Activated CD4-positive, CD25-positive, alpha-beta regulatory T cell treated with anti-CD3 and anti-CD28 coated beads, Interleukin-2, amount 50 U/mL, for 72 hours (primary cell): ENCODE data around the gene TLK2.
"Not testable (repeated sequence)": the region's sequence is repeated elsewhere in the genome, so short reads cannot be mapped to it uniquely, and the experiment has no call there.

Source experiments
- DNase-seq: peaks from one replicate; pipeline ENCODE4 v3.0.0; 2021

TLK2 gene

GRCh38 chr17:62478424-62478879 lies at the start of gene TLK2:
Gene TLK2 (plus strand): TSS chr17:62478825. CDS start chr17:62481126, 2,301 bp downstream.
- peak; percentile 78 for DNase-seq

DNA sequence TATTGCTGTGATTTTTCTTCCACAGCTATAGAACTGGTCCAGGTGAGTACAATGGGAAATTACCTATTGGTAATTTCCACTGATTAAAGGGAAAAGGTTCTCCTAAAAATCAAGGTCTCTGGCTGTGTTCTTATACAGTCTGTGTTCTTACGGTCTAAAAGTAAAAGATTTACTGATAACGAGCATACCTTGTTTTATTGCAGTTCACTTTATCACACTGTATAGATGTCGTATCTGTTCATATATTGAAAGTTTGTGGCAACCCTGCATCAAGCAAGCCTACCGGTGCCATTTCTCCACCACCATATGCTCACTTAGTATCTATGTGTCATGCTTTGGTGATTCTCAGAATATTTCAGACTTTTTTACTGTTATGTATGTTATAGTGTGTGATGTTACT lies 43.4 kb upstream of the TLK2 start:
- DNase-seq = not testable (repeated sequence)

DNA sequence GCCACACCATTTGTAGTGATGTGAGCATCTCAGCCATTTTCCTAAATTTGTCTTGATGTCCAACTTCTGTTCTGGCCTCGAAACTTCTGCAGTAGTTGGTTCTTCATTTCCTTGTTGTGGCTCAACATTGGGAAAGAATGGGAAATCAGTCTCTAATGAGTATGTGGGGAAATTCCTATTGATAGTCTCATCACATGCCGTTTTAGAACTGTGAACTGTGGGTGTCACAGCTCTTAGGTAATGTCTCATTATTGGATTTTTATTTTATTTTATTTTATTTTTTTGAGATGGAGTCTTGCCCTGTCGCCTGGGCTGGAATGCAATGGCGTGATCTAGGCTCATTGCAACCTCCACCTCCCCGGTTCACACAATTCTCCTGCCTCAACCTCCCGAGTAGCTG lies 37.4 kb upstream of the TLK2 start:
- DNase-seq = not testable (repeated sequence)

- no peak for DNase-seq
Measured at GRCh38 chr17:62444063-62444462, 34.6 kb upstream of the TLK2 start.

- DNase-seq = not testable (repeated sequence)
Measured at GRCh38 chr17:62445791-62446190, 32.8 kb upstream of the TLK2 start.

- DNase-seq = not testable (repeated sequence)
Measured at GRCh38 chr17:62452195-62452594, 26.4 kb upstream of the TLK2 start.

GRCh38 chr17:62453041-62453440 lies 25.6 kb upstream of the TLK2 start:
- DNase-seq = not testable (repeated sequence)

- not testable (repeated sequence) for DNase-seq
Measured at GRCh38 chr17:62453656-62454055, 25.0 kb upstream of the TLK2 start.

DNA sequence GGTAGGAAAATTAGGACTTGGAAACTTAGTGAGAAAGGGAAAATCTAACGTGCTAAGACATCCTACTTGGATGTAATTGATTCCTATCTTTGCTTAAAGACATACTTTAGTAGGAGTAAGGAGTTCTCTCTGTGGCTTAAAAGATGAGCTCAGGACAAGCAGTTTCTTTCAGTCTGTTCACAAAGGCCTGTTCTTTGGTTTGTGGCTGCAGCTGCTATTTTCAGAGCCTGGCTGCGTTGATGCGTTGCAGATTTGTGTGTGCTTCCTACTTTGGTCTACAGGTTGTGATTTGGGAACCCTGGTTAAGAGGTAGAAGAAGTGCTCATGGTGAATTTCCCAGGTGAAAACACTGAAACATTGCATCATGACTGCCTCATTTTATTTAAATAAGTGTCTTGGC lies 24.5 kb upstream of the TLK2 start:
- DNase-seq = not testable (repeated sequence)

DNA sequence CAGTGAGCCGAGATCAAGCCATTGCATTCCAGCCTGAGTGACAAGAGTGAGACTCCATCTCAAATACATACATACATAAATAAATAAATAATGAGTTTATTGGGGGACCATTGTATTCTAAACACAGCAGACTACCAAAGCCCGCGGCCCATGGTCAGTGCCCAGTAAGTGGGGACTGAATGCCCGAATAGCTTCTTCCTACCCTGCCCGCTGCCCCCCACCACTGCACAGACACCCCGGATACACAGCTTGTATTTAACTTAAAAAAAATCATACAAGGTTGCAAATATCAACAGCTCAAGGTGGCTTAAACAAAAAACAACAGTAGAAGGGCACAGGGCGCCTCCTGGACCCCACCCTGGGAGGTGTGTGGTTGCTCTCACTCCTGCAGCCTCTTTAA lies 22.6 kb upstream of the TLK2 start:
- no peak for DNase-seq

DNA sequence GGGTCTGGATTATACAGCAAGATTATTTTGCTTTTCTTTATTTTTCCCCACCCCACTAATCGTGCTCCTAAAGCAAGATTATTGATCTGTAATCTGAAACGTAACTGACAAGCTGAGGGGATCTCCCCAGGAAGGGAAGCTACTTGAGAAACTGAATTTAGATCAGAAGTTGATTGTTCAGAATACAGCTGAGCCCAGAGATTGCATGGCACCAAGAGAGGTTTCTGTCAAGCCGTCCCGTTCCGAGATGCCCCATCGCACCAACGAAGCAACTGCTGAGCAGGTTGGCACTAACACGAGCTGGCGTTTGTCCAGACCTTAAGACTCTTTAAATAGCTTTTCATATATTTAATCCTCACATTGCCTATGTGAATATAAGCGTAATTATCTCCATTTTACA lies 20.1 kb upstream of the TLK2 start:
- not testable (repeated sequence) for DNase-seq

GRCh38 chr17:62464422-62464821 lies 14.2 kb upstream of the TLK2 start:
- DNase-seq = not testable (repeated sequence)

DNA sequence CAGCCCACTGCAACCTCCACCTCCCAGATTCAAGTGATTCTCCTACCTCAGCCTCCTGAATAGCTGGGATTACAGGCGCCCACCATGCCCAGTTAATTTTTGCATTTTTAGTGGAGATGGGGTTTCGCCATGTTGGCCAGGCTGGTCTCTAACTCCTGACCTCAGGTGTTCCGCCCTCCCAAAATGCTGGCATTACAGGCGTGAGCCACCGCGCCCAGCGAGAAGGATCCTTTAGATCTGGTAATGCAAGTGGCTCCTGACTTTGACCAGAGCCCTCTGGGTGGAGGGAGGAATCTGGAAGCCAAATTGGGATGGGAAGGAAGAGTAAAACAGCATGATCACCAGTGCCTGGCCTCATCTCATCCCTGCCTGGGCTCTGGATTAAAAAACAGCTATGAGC lies 13.4 kb upstream of the TLK2 start:
- DNase-seq = not testable (repeated sequence)

- DNase-seq = peak; percentile 55
Measured at GRCh38 chr17:62470666-62471379, 7.8 kb upstream of the TLK2 start.

GRCh38 chr17:62471380-62471880 lies 7.2 kb upstream of the TLK2 start:
- DNase-seq = not testable (repeated sequence)

DNA sequence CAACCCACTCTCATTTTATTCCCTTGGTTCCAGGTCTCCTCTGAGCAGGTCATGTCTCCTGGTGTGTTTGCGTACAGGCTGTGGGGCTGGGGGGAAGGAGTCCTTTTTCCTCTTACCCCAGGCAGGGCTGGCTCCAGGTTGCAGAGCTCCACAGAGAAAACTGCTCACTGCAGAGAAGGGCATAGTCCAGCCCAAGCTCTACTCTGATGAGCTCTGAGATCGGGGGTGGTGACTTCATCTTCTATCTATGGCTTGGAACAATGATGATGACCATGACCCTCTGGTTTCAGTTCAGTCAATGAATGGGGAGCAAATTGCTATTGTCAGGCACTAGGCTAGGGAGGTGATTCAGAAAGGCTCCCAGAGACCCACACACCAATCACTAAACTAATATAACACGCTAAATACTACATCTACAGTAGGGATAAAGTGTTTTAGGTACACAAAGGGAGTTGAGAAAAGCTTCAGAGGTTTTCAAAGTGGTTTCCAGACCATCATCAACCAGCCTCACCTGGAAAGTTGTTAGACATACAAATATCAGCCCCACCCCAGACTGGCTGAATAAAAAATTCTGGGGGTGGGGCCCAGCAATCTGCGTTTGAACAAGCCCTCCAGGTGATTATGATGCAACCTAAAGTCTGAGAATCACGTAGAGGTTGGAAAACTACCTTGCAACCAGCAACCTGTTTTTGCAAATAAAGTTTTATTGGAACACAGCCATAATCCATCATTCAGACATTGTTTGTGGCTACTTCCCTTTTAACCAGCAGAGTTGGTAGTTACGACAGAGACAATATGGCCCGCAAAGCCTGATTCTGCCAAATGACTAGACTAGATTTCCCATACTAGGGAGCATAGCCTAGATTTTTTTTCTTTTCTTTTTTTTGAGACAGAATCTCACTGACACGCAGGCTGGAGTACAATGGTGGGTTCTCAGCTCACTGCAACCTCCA lies 5.3 kb upstream of the TLK2 start:
- DNase-seq = not testable (repeated sequence)

GRCh38 chr17:62477111-62477510 lies 1.5 kb upstream of the TLK2 start:
- not testable (repeated sequence) for DNase-seq

DNA sequence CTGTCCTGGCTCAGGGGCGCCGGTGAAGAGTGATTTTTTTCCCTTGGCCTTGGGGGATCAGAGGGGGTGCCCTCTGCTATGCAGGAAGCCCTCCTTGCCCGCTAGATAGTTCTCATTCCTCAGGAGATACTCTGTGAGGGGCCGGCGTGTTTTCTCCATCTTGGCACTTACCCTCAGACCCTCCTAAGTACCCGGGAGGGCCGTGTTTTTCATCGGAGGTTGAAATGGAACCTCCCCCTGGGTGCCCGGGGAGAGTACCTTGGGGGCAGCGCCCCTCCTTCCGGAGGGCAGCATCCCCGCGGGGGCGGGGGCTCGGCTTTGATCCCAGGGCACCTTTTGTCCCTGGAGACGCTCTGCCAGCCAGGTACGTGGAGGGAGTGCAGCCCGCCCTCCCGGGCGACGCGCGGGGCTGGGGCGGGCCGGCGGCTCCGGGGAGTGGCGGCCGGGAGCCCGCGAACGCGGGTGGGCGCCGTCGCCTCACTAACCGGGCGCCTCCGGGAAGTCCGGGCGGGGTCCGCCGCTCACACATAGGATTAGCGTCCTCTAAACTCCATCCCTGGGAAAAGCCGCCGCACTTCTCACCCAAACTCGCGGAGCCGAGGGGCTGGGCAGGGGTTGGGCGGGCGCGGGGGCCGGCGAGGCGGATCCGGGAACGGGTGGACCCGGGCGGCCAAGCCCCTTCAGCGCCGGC lies 762 bp upstream of the TLK2 start:
- peak; percentile 49 for DNase-seq

- DNase-seq = peak; percentile 70
Measured at GRCh38 chr17:62478880-62479638, 434 bp downstream of the TLK2 start.

DNA sequence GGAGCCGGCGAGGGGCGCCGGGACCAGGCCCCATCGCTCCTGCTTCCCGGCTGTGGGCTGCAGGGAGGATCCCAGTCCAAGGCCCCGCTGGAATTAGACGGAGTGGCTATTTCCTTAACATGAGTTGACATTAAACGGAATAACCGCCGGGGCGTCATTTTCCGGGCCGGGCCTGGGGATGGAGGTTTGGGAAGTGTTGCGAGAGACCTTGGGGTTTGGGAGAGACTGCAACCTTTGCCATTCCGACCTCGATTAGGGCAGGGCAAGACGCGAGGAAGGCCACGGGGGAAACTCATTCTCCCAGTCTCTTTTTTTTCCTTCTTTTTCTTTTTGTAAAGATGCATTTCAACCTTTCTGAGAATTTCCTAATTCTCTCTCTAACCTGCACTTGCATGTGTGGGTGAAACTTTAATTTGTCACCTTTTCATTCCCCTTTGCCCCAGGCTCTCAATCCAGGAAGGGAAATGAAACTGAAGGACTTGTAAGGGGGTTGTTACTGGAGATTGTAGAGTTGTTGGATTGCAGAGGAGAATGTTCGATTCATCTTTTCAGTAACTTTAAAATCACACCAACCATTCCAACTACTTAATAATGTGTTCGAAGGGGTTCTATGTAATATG lies 1.1 kb downstream of the TLK2 start:
- DNase-seq = peak; percentile 32

- not testable (repeated sequence) for DNase-seq
Measured at GRCh38 chr17:62482553-62482952, 3.9 kb downstream of the TLK2 start.

DNA sequence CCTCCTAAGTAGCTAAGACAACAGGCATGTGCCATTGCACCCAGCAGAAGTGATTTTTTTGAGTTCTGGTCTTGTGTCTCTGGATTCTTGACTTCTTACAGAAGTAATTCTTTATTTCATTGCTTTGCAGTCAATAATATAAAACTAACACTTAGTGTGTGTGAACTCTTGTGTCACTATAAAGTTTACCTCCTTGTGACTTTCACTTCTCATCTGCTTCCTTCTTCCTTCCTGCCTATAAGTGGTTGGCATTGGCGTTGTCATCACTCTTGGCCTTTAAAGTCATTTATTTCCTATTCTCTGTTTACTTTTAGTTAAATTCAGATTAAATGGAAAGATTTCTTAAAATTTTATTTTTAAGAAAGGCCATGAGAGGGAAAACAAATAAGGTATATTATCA lies 12.4 kb downstream of the TLK2 start:
- not testable (repeated sequence) for DNase-seq
